ENCODE measurements around the gene SREK1. TPM values are rescaled to one million over a fixed set of nuclear protein-coding genes. Genes with fewer than 3 reads are reported as not detected.
A peak's percentile ranks its signal among the peaks of the same experiment; 100 is the strongest.

SREK1 gene
- total and polyA plus RNA-seq, 9 of the 15 experiments (the other 6 are each of a cell fraction or from before 2014, with no cell fraction given) = 40.8 to 128 (median 81.9) TPM

- TF ChIP-seq IFI16 (CRISPR knock-in tag; IDR thresholded peaks at IDR 0.05) (no peak), TGIF2 (CRISPR knock-in tag; IDR thresholded peaks at IDR 0.05) (no peak), ZNF197 (CRISPR knock-in tag; IDR thresholded peaks at IDR 0.05; ENCODE audit: low read depth) (no peak), ZNF592 (IDR thresholded peaks at IDR 0.05) (peak; percentile 76), SAP30 (IDR thresholded peaks at IDR 0.05; ENCODE audit: borderline replicate concordance, insufficient read depth, low read depth, low read length, poor library complexity, severe bottlenecking) (no peak), ZNF384 (IDR thresholded peaks at IDR 0.05; ENCODE audit: low read depth, low read length) (no peak), ZBTB8A (IDR thresholded peaks at IDR 0.05; ENCODE audit: partially characterized antibody) (no peak), HMGXB4 (CRISPR knock-in tag; IDR thresholded peaks at IDR 0.05) (no peak), FOXK1 (CRISPR knock-in tag; IDR thresholded peaks at IDR 0.05; ENCODE audit: borderline replicate concordance) (peak; percentile 21; the same call in 1 of the 2 replicates), GATA2 (CRISPR knock-in tag; IDR thresholded peaks at IDR 0.05) (peak; percentile 6; the same call in 1 of the 2 replicates), FOSL1 (tag; conservative IDR thresholded peaks at IDR 0.05) (no peak; the same call in 1 of the 2 replicates), HOMEZ (CRISPR knock-in tag; IDR thresholded peaks at IDR 0.05) (no peak)
- TF ChIP-seq, protein P1, sequence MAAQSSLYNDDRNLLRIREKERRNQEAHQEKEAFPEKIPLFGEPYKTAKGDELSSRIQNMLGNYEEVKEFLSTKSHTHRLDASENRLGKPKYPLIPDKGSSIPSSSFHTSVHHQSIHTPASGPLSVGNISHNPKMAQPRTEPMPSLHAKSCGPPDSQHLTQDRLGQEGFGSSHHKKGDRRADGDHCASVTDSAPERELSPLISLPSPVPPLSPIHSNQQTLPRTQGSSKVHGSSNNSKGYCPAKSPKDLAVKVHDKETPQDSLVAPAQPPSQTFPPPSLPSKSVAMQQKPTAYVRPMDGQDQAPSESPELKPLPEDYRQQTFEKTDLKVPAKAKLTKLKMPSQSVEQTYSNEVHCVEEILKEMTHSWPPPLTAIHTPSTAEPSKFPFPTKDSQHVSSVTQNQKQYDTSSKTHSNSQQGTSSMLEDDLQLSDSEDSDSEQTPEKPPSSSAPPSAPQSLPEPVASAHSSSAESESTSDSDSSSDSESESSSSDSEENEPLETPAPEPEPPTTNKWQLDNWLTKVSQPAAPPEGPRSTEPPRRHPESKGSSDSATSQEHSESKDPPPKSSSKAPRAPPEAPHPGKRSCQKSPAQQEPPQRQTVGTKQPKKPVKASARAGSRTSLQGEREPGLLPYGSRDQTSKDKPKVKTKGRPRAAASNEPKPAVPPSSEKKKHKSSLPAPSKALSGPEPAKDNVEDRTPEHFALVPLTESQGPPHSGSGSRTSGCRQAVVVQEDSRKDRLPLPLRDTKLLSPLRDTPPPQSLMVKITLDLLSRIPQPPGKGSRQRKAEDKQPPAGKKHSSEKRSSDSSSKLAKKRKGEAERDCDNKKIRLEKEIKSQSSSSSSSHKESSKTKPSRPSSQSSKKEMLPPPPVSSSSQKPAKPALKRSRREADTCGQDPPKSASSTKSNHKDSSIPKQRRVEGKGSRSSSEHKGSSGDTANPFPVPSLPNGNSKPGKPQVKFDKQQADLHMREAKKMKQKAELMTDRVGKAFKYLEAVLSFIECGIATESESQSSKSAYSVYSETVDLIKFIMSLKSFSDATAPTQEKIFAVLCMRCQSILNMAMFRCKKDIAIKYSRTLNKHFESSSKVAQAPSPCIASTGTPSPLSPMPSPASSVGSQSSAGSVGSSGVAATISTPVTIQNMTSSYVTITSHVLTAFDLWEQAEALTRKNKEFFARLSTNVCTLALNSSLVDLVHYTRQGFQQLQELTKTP (IDR thresholded peaks at IDR 0.05; ENCODE audit: low read depth in 1 of 2, partially characterized antibody in 2 of 2) = peak in 1 of 2 experiments; percentile 46
These were observed 527 bp upstream of the SREK1 start (continued) for GRCh38 chr5:66143473-66144073.
